ENCODE results near the gene CDH4. TPM values are rescaled to one million over a fixed set of nuclear protein-coding genes. Genes with fewer than 3 reads are reported as not detected.

CDH4 gene
- total RNA-seq, 6 donors from 2014 or later: 0.20 to 1.0 (median 0.40) TPM; not detected in 1

- H3K27ac ChIP-seq: no peak overlapping the region
- no peaks in the 10 kb centered on the region for H3K9me3 ChIP-seq
- ATAC-seq (ENCODE audit: low FRiP score in 2 of 2): no peak
- WGBS, 2 donors: 73 to 78% methylated on average over 23 to 28 of the region's 28 CpGs
- peaks cover 0 to 5% (median 0%) of the 10 kb centered on the region in 4 donors for H3K4me1 ChIP-seq
- TF ChIP-seq POLR2A (IDR thresholded peaks at IDR 0.05) (no peak), POLR2AphosphoS5 (IDR thresholded peaks at IDR 0.05) (no peak)
- no peaks in the 10 kb centered on the region for H3K36me3 ChIP-seq
- no peak overlapping the region for H3K4me3 ChIP-seq
- H3K27me3 ChIP-seq: no peaks in the 10 kb centered on the region
- DNase-seq: peak in 1 of 2 donors; percentile 52
Observed at GRCh38 chr20:61391812-61392520, 139.9 kb downstream of the CDH4 start.

DNA sequence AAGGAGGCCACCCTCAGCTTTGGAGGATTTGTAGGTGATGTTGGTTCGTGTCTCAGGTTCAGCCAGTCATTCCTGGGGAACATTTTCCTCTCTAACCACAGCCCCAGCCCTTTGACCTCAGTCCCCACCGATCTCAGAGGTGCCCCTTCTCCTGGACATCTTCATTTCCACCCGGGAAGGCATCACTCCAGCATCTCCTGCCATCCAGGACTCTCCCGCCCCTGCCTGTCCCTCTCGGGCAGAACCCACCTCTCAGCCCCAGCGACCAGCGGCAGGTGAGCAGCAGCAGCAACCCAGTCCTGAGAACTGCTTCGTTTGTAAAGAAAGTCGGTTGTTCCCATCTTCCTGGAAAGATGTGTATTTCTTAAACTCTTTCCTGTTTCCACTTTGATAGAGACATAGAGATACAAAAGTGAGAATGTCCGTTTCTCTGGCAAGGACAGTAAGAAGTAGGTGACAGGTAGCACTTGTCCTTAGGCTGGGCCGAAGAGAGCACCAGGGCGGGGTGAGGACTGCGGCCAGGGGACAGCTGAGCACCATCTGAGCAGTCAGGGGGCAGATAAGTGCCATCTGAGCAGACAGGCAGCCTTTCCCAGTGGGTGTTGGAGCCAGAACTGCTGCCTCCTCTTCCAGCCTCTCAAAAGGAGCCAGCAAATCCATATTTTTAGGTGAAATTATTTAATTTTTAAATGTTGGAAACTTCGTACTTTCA is 142.2 kb downstream of the CDH4 start:
- Histone ChIP-seq H3K4me1 (no peaks in the 10 kb centered on the region), H3K36me3 (no peaks in the 10 kb centered on the region), H3K27me3 (no peaks in the 10 kb centered on the region), H3K27ac (no peak overlapping the region), H3K4me3 (no peak overlapping the region), H3K9me3 (no peaks in the 10 kb centered on the region)
- 72 to 78% methylated on average over 14 of the region's 14 CpGs for WGBS, 2 donors
- TF ChIP-seq, protein P1, sequence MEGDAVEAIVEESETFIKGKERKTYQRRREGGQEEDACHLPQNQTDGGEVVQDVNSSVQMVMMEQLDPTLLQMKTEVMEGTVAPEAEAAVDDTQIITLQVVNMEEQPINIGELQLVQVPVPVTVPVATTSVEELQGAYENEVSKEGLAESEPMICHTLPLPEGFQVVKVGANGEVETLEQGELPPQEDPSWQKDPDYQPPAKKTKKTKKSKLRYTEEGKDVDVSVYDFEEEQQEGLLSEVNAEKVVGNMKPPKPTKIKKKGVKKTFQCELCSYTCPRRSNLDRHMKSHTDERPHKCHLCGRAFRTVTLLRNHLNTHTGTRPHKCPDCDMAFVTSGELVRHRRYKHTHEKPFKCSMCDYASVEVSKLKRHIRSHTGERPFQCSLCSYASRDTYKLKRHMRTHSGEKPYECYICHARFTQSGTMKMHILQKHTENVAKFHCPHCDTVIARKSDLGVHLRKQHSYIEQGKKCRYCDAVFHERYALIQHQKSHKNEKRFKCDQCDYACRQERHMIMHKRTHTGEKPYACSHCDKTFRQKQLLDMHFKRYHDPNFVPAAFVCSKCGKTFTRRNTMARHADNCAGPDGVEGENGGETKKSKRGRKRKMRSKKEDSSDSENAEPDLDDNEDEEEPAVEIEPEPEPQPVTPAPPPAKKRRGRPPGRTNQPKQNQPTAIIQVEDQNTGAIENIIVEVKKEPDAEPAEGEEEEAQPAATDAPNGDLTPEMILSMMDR (IDR thresholded peaks at IDR 0.05): no peak
- no peak for TF ChIP-seq EP300 (IDR thresholded peaks at IDR 0.05)
- TF ChIP-seq POLR2AphosphoS5 (IDR thresholded peaks at IDR 0.05): no peak
- no peak for TF ChIP-seq POLR2A (IDR thresholded peaks at IDR 0.05)
- DNase-seq: no peak
- ATAC-seq (ENCODE audit: low FRiP score in 2 of 2): no peak

DNA sequence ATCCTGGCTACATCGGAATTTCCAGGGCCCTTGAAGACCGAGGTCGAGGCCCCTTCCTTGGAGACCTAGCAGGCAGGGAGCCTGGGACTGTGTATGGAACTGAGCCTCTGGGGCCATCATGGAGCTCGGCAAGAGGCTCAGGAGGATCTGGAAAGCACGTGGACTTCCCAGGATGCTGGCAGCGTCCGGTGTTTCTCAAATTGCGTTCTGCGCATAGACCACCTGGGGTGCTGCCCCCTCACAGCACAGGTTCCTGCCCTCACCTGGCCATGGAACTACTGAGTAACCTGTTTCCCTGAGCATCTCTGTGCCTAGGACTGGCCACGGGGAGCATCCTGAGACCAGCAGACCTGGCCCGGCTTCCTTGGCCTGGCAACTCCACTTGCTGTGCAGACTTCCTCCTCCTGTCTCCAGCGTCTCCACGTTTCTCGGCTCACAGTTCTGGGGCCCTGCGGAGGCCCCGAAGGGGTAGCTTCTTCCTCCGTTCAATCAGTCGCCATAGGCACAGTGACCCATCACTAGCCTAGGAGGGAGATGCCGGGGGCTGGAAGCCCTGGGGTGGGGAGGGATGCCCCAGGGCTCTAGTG is 144.3 kb downstream of the CDH4 start:
- H3K36me3 ChIP-seq: no peaks in the 10 kb centered on the region
- no peaks in the 10 kb centered on the region for H3K27me3 ChIP-seq
- H3K9me3 ChIP-seq: peaks cover 0 to 6% (median 0%) of the 10 kb centered on the region in 4 donors
- ATAC-seq (ENCODE audit: low FRiP score in 2 of 2) (no peak), DNase-seq (no peak)
- 82 to 94% methylated on average over 14 to 19 of the region's 19 CpGs for WGBS, 2 donors
- H3K4me1 ChIP-seq: no peaks in the 10 kb centered on the region
- H3K4me3 ChIP-seq: no peak overlapping the region
- TF ChIP-seq, protein P1 (IDR thresholded peaks at IDR 0.05): no peak
- TF ChIP-seq POLR2A (IDR thresholded peaks at IDR 0.05): no peak
- TF ChIP-seq POLR2AphosphoS5 (IDR thresholded peaks at IDR 0.05): no peak
- TF ChIP-seq EP300 (IDR thresholded peaks at IDR 0.05): no peak
- no peak overlapping the region for H3K27ac ChIP-seq

- no peak for TF ChIP-seq POLR2AphosphoS5 (IDR thresholded peaks at IDR 0.05)
- TF ChIP-seq POLR2A (IDR thresholded peaks at IDR 0.05): no peak
- TF ChIP-seq, protein P1 (IDR thresholded peaks at IDR 0.05): no peak
- no peak for TF ChIP-seq EP300 (IDR thresholded peaks at IDR 0.05)
- no peaks in the 10 kb centered on the region for H3K4me1 ChIP-seq
- no peak overlapping the region for H3K27ac ChIP-seq
- no peaks in the 10 kb centered on the region for H3K27me3 ChIP-seq
- no peaks in the 10 kb centered on the region for H3K36me3 ChIP-seq
- H3K4me3 ChIP-seq: no peak overlapping the region
- 84 to 91% methylated on average over 13 of the region's 13 CpGs for WGBS, 2 donors
- DNase-seq (no peak), ATAC-seq (ENCODE audit: low FRiP score in 2 of 2) (no peak)
- peaks cover 0 to 6% (median 0%) of the 10 kb centered on the region in 4 donors for H3K9me3 ChIP-seq
Observed at GRCh38 chr20:61397146-61397545, 145.1 kb downstream of the CDH4 start.

DNA sequence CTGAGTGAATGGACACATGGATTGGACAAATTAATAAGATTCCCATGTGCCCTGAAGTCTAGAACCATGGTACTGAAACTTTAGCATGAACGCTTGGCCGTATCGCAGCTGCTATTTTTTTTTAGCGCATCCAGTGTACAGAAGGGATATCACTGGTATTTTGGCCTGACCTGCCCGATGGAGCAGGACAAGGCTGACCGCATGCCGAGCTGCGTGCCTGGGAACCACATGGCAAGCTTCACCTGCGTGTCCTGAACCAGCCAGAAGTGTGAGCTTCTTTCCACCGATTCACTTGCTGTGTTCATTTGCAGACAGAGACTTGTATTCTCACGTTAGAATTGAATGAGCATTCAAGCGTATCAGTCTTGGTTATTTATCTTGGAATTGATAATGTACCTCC is 145.7 kb downstream of the CDH4 start:
- H3K4me1 ChIP-seq: no peaks in the 10 kb centered on the region
- DNase-seq: no peak
- H3K36me3 ChIP-seq: no peaks in the 10 kb centered on the region
- H3K4me3 ChIP-seq: no peak overlapping the region
- ATAC-seq (ENCODE audit: low FRiP score in 2 of 2): no peak
- no peak for TF ChIP-seq POLR2AphosphoS5 (IDR thresholded peaks at IDR 0.05)
- TF ChIP-seq, protein P1 (IDR thresholded peaks at IDR 0.05): no peak
- TF ChIP-seq EP300 (IDR thresholded peaks at IDR 0.05): no peak
- no peak for TF ChIP-seq POLR2A (IDR thresholded peaks at IDR 0.05)
- WGBS, 2 donors: 90 to 93% methylated on average over 11 to 12 of the region's 12 CpGs
- H3K27ac ChIP-seq: no peak overlapping the region
- peaks cover 0 to 6% (median 0%) of the 10 kb centered on the region in 4 donors for H3K9me3 ChIP-seq
- no peaks in the 10 kb centered on the region for H3K27me3 ChIP-seq

All from upper lobe of left lung (tissue), 6 donors.